Fibroblast of peridontal ligament (primary cell): Measurements from ENCODE around the gene NPHP4.

ENCODE experiments used
- DNase-seq: peaks from one replicate; pipeline ENCODE4 v3.0.0-alpha.2; 2010; ENCODE audit errors: extremely low read depth

The NPHP4 gene

DNA sequence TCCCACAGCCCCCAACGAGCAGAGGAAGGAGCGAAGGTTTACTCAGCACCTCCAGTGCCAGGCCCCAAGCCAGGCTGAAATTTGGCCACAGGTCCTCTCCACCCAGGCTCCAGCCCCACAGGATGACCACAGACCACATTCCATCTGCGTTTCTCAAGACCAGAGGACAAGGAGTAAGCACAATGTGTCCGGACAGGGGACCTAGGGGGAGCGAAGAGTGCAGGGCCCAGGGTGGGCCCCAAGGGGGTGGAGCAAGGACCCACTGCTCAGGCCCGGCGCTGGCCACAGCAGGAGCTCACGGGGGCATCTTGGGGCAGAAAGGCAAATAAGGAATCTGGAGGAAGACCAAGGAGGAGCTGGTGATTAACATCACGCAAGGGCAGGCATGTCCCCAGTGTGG, 100.5 kb downstream of the NPHP4 start:
- peak; percentile 8 for DNase-seq

GRCh38 chr1:5891137-5891536, 101.1 kb downstream of the NPHP4 start:
- no peak for DNase-seq

DNA sequence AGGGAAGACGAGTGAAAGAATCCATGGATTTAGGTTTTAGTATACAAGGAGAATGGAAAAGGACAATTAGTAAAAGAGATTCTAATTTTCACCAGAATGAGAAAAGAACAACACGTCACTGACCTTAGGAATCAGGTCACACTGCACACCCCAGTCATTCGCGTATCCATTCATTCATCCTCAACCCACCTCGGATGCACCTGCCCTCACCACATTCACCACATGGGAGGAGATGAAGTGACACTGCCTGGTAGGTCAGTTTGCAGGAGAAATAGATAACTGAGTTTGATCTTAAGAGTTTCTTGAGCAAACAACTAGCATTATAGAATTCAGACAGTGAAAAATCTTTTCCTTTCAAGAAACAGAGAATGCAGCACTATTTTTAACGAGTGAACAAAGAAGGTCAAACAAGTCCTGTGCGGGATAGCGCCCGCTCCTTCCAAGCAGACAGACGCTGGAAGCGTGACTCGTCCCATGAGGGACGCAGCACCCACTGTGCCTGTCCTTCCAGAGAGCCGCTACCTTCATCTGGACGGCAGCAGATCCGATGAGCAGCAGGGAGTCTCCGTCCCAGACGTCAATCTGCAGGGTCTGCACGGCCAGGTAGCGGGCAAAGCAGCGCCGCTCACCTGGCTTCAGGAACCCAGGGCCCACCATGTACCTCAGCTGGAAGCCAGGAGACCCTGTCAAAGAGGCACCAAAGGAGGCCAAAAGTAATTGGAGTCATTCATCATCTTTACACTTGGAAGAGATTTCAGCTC, 101.7 kb downstream of the NPHP4 start:
- DNase-seq, result no peak

DNA sequence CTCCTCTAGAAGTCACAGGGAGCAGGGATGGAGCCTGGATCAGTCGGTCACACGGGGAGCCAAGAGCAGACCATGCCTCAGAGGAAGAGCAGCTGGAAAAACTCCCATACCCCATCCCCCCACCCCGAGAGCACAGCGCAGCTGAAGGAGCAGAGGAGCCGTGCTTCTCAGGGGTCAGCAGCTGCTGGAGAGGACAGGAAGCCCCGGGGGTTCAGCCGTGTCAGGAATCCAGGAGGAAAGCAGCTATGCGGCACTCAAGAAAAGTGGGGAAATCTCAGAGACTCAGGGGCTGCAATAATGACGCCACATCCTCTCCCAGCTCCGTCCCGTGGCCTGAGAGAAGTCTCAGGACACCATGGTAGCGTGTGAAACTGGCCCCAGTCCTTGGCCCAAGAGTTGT, 102.3 kb downstream of the NPHP4 start:
- DNase-seq, result no peak

DNA sequence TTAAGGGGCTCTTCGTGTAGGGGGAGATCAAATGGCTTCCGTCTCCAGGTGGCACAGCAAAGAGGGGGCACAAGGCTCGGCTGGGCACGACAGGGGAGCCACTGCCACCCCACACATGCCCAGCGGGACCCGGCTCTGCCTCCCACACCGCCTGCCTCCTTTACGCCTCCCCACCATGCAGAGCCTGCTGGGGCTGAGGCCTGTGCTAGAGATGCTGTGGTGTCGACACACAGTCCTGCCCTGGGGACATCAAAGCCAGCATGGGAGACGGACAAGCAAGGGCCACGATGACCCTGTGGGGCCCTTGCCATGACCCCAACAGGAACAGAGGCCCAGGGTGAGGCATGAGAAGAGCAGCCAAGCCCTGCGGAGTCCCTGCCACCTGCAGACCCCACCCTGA, 102.8 kb downstream of the NPHP4 start:
- DNase-seq, result no peak

DNA sequence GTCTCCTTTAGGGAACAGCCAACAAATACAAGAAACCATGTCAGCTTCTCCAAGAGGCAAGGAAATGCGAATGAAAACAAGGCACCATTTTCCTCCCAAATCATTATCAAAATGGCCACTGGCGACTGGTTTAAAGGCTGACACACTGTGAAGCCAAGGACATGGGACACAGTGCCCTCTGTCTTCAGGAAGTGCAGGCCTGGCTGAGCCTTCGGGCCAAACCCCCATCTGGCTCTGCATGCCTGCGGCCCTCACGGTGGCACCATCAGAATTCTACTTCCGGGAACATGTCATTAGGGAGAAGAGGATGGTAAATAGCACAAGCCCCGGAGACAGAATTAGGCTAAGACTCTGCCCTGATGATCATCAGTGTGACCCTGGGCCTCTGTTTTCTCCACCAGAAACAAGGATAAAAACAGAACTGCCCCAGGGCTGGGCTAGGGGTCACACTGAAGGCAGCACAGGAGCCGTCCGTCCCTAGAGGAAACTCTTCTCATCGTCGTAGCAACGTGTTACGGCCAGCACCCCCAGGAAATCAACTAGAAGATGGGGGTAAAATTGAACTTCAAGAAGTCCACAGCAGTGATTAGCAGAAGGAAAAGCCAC, 103.5 kb downstream of the NPHP4 start:
- no peak for DNase-seq

GRCh38 chr1:5887971-5888361, 104.3 kb downstream of the NPHP4 start:
- DNase-seq, result no peak

DNA sequence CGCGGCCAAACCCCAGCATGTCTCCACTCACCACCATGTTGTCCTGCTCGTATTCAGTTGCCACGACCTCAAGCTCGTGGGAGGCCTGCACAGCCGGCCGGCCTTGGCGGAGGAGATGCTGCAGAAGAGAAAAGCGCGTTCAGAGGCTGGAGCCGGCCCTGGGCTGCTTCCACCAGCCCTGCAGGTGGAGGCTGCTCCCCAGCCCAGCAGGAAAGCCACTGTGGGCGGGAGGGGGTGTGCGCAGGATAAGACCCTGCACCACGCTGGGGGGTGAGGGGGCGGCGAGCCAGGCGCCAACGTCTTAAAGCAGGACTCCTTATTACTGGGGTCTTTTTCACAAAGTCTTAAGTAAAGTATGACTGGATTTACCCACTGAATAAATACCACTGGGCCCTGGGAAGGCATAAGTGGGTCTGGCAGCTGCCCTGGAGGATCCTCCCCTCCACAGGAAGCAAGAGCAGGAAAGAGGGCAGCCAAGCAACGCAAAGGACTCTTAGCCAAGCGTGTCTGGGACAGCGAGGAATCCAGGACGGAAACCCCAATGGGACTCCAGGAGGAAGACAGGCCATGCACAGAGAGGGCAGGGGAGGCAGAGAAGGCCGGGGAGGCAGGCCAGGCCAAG, 104.8 kb downstream of the NPHP4 start:
- DNase-seq, result no peak

- no peak for DNase-seq
Measured at GRCh38 chr1:5886541-5887348, 105.5 kb downstream of the NPHP4 start.

GRCh38 chr1:5886140-5886483, 106.1 kb downstream of the NPHP4 start:
- no peak for DNase-seq

DNA sequence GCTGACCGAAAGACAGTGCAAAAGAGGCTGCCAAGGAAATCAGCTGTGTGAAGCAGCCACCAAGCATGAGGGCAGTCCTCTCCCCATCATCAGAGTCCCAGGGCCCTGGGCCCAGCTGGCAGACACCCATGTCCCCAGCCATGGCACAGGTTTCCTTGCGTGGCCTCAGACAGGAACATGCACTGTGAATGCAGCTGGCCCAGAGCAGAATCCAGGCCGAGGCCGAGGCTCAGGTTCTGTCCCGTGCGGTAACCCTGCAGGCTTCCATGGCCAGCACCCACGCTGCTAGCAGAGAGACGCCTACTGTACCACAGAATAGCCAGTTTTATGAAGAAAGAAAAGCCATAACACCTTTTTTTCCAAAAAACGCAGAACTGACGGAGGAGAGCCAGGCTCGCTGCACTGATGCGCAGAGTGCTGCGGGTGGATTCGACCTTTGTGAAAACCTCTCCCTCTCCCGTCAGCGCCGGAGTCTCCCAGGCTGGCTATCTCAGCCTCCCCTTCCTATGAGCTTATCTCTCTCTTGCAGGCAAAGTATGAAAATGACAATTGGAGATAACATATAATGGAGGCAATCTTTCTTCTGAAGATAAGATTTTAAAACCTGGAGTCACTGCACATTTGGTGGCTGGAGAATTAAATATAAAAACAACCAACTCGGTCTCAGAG, 106.6 kb downstream of the NPHP4 start:
- no peak for DNase-seq

DNA sequence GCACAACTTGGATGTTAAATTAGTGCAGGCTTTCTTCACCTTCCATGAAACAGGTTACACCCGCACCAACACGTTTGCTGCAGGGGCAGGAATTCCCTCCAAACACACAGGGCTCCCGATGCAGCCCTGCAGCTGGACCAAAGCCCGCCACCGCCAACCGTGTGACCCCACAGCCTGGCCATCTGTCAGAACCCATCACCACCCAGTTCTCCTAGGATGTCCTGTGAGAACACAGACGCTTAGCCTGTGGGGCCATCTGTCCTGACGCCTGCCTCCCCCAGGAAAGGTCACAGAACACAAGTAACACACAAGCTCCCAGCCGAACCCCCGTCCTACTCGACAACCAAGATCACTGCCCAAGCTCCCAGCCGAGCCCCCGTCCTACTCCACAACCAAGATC, 108.1 kb downstream of the NPHP4 start:
- DNase-seq, result no peak

DNA sequence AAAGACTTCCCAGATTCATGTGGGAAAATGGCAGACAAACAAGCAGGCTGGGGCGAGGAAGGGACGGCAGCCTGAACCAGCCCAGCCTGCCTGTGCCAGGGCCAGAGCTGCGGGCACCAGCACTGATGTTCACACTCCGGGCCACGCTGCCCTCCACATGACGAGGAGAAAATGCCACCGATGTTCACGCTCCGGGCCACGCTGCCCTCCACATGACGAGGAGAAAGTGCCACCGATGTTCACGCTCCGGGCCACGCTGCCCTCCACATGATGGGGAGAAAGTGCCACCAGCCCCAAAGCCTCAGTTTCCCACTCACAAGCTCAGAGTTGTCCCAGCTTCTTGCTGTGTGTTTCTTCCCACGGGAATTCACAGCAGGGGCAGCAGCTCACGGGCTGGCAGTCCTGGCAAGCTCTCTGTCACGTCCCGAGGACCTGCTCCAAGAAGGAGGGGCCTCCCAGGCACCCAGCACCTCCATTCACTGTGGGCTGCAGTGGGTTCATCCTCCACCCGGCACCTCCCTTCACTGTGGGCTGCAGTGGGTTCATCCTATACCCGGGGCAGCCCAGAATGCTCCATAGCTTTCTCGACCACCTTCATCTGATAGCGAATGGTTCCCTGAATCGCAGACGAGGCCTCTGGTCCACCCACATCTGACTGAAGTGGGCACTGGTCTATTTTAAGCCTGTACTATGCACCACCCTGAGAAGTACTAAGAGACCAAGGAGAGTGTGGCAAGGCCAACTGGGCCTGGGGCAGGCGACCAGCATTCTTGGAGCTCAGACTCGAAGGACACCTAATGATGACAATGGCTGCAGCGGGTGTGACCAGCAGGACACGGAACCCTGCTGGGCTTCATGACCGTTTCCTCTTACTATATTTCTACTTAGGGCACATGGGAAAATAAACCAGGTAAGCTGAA, 108.8 kb downstream of the NPHP4 start:
- no peak for DNase-seq

- DNase-seq, result no peak
Measured at GRCh38 chr1:5882367-5883128, 109.7 kb downstream of the NPHP4 start.

GRCh38 chr1:5881526-5882222, 110.6 kb downstream of the NPHP4 start:
- DNase-seq, result no peak

GRCh38 chr1:5880630-5881405, 111.4 kb downstream of the NPHP4 start:
- DNase-seq, result no peak

DNA sequence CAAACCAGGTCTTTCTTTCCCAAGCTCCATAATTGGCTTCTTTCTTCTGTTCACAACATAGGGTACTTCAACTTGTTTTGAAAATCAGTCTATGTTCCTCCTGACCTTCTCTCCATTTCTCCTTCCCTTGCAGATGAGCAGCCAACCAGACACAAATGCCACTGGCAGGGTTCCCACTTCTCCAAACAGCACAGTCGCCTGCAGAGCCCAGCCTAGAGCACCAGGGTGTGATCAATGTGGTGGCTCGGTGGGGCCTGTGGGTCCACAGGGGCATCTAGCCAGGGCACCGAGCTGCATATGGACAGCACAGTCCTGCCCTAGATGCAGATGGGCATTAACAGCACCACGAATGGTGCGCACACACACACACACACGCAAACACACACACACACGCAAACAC, 112.8 kb downstream of the NPHP4 start:
- no peak for DNase-seq

DNA sequence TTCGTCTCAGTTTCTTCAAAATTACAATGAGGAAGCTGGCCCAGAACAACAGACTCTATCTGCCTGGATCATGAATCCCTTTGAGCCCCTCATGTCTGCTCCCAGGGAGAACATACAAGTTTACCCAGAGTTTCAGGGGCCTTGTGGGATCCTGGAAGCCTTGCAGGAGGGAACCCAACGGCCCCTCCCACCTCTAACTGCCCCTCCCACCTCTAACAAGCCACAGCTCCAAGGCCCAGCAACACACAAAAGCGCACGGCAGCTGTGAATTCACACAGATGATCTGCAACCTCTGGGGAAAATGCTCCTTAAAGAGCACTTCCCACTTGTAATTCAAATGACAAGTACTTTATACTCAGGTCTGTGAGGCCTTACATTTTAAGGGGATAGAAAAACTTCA, 113.3 kb downstream of the NPHP4 start:
- DNase-seq, result no peak
